T-helper 17 cell (primary cell): ENCODE measurements around the gene ZNF385C. TPM values are rescaled to one million over a fixed set of nuclear protein-coding genes. Genes with fewer than 3 reads are reported as not detected.

Experiments used
- ATAC-seq: fragments of 150-1000 bp; cut with Tn5 transposase; 2 replicates; pipeline ENCODE4 v1.10.0; 2021; ENCODE audit warnings: mild to moderate bottlenecking, moderate library complexity
- DNase-seq, 3 donors: peaks; one replicate each; pipeline versions ENCODE4 v3.0.0 to v3.0.0-alpha.2; 2020 to 2021
- H3K9me3 ChIP-seq: one replicate; pipeline ENCODE4 v1.7.0; 2013; ENCODE audit warnings: low read length, mild to moderate bottlenecking; ENCODE audit not compliant: control insufficient read depth, poor library complexity, severe bottlenecking
- H3K27ac Mint-ChIP-seq: one replicate; pipeline ENCODE4 v1.8.0; 2022; ENCODE audit warnings: mild to moderate bottlenecking, moderate library complexity, mixed read lengths
- H3K27me3 Mint-ChIP-seq: one replicate; pipeline ENCODE4 v1.8.0; 2022; ENCODE audit warnings: mixed read lengths
- H3K36me3 Mint-ChIP-seq: one replicate; pipeline ENCODE4 v1.8.0; 2022; ENCODE audit warnings: low read depth, mixed read lengths
- H3K4me1 Mint-ChIP-seq: one replicate; pipeline ENCODE4 v1.8.0; 2022; ENCODE audit warnings: mild to moderate bottlenecking, mixed read lengths
- H3K4me3 Mint-ChIP-seq: one replicate; pipeline ENCODE4 v1.8.0; 2022; ENCODE audit warnings: mild to moderate bottlenecking, moderate library complexity, mixed read lengths
- total RNA-seq, 4 donors: library from RNA in 2 of 4; stranded (reverse) in 2 of 4; gene quantifications; one replicate each; pipeline ENCODE4 v1.2.3 and lab custom pipeline; 2022 to 2026

ZNF385C gene
- total RNA-seq, 2 donors from 2014 or later = 0.16 to 0.20 TPM

GRCh38 chr17:42052346-42052877 is 45.9 kb downstream of the ZNF385C start:
- H3K27me3 Mint-ChIP-seq = peaks cover 47% of the 10 kb centered on the region
- no peak for DNase-seq
- H3K27ac Mint-ChIP-seq = no peak overlapping the region
- ATAC-seq = no peak
- no peaks in the 10 kb centered on the region for H3K9me3 ChIP-seq
- H3K4me3 Mint-ChIP-seq = no peak overlapping the region
- H3K4me1 Mint-ChIP-seq = peaks cover 10% of the 10 kb centered on the region
- H3K36me3 Mint-ChIP-seq = no peaks in the 10 kb centered on the region

- H3K36me3 Mint-ChIP-seq = no peaks in the 10 kb centered on the region
- H3K27ac Mint-ChIP-seq = peak overlapping the region; percentile 60
- no peaks in the 10 kb centered on the region for H3K9me3 ChIP-seq
- H3K27me3 Mint-ChIP-seq = peaks cover 42% of the 10 kb centered on the region
- H3K4me1 Mint-ChIP-seq = peaks cover 10% of the 10 kb centered on the region
- DNase-seq (no peak), ATAC-seq (no peak)
- H3K4me3 Mint-ChIP-seq = peak overlapping the region; percentile 81
Measured at GRCh38 chr17:42051645-42052044, 46.6 kb downstream of the ZNF385C start.

GRCh38 chr17:42051013-42051400 is 47.3 kb downstream of the ZNF385C start:
- Mint-ChIP-seq H3K36me3 (no peaks in the 10 kb centered on the region), H3K27ac (no peak overlapping the region), H3K27me3 (peaks cover 42% of the 10 kb centered on the region), H3K4me1 (peaks cover 10% of the 10 kb centered on the region), H3K4me3 (peak overlapping the region; percentile 81)
- no peak for ATAC-seq
- H3K9me3 ChIP-seq = no peaks in the 10 kb centered on the region
- no peak for DNase-seq

GRCh38 chr17:42050393-42051012 is 47.8 kb downstream of the ZNF385C start, which contains the start of gene C17orf113:
C17orf113 (minus strand) TSS chr17:42050601; CDS start chr17:42043376, 7,225 bp downstream.
- Mint-ChIP-seq H3K27ac (peak within 1 kb of the TSS; percentile 49), H3K4me3 (peak within 1 kb of the TSS; percentile 81), H3K27me3 (peaks cover 39% of the 10 kb centered on the region), H3K36me3 (no peaks in the 10 kb centered on the region), H3K4me1 (peaks cover 12% of the 10 kb centered on the region)
- H3K9me3 ChIP-seq = no peaks in the 10 kb centered on the region
- DNase-seq (peak; percentile 15 to 28 (median 27)), ATAC-seq (peak; percentile 83)

GRCh38 chr17:42049834-42050392 is 48.4 kb downstream of the ZNF385C start:
- H3K27ac Mint-ChIP-seq = no peak overlapping the region
- no peaks in the 10 kb centered on the region for H3K9me3 ChIP-seq
- no peak for ATAC-seq
- H3K27me3 Mint-ChIP-seq = peaks cover 33% of the 10 kb centered on the region
- DNase-seq = no peak
- H3K4me3 Mint-ChIP-seq = peak overlapping the region; percentile 81
- H3K36me3 Mint-ChIP-seq = no peaks in the 10 kb centered on the region
- H3K4me1 Mint-ChIP-seq = peaks cover 12% of the 10 kb centered on the region

GRCh38 chr17:42047343-42047742 is 50.9 kb downstream of the ZNF385C start:
- no peaks in the 10 kb centered on the region for H3K36me3 Mint-ChIP-seq
- H3K27me3 Mint-ChIP-seq = peaks cover 14% of the 10 kb centered on the region
- no peak for DNase-seq
- no peaks in the 10 kb centered on the region for H3K9me3 ChIP-seq
- no peak overlapping the region for H3K4me3 Mint-ChIP-seq
- H3K27ac Mint-ChIP-seq = no peak overlapping the region
- no peak for ATAC-seq
- peaks cover 12% of the 10 kb centered on the region for H3K4me1 Mint-ChIP-seq

GRCh38 chr17:42045719-42046118 is 52.6 kb downstream of the ZNF385C start:
- Mint-ChIP-seq H3K4me1 (peaks cover 7% of the 10 kb centered on the region), H3K36me3 (no peaks in the 10 kb centered on the region), H3K27me3 (no peaks in the 10 kb centered on the region), H3K4me3 (no peak overlapping the region), H3K27ac (no peak overlapping the region)
- no peak for ATAC-seq
- no peak for DNase-seq
- no peaks in the 10 kb centered on the region for H3K9me3 ChIP-seq

GRCh38 chr17:42042598-42043319 is 55.5 kb downstream of the ZNF385C start:
- peaks cover 2% of the 10 kb centered on the region for H3K4me1 Mint-ChIP-seq
- no peaks in the 10 kb centered on the region for H3K27me3 Mint-ChIP-seq
- no peak overlapping the region for H3K4me3 Mint-ChIP-seq
- no peak overlapping the region for H3K27ac Mint-ChIP-seq
- ATAC-seq (no peak), DNase-seq (no peak)
- H3K36me3 Mint-ChIP-seq = no peaks in the 10 kb centered on the region
- H3K9me3 ChIP-seq = no peaks in the 10 kb centered on the region

GRCh38 chr17:42041619-42042018 is 56.7 kb downstream of the ZNF385C start:
- H3K9me3 ChIP-seq = no peaks in the 10 kb centered on the region
- Mint-ChIP-seq H3K27ac (no peak overlapping the region), H3K36me3 (no peaks in the 10 kb centered on the region), H3K4me1 (peaks cover 2% of the 10 kb centered on the region), H3K27me3 (peaks cover 7% of the 10 kb centered on the region), H3K4me3 (no peak overlapping the region)
- no peak for ATAC-seq
- no peak for DNase-seq

GRCh38 chr17:42040818-42041217 is 57.5 kb downstream of the ZNF385C start:
- Mint-ChIP-seq H3K4me1 (peaks cover under 1% of the 10 kb centered on the region), H3K36me3 (no peaks in the 10 kb centered on the region), H3K4me3 (no peak overlapping the region)

GRCh38 chr17:42039794-42040763 is 58.2 kb downstream of the ZNF385C start:
- H3K9me3 ChIP-seq = no peaks in the 10 kb centered on the region
- Mint-ChIP-seq H3K36me3 (no peaks in the 10 kb centered on the region), H3K27me3 (peaks cover 9% of the 10 kb centered on the region), H3K27ac (no peak overlapping the region), H3K4me1 (no peaks in the 10 kb centered on the region), H3K4me3 (peak overlapping the region; percentile 43)
- no peak for ATAC-seq
- DNase-seq = no peak

More at GRCh38 chr17:42040818-42041217, 57.5 kb downstream of the ZNF385C start:
- Mint-ChIP-seq H3K27me3 (peaks cover 9% of the 10 kb centered on the region), H3K27ac (no peak overlapping the region)
- H3K9me3 ChIP-seq = no peaks in the 10 kb centered on the region
- DNase-seq (no peak), ATAC-seq (no peak)

- H3K4me3 Mint-ChIP-seq = no peak overlapping the region
- H3K27me3 Mint-ChIP-seq = peaks cover 18% of the 10 kb centered on the region
- no peak overlapping the region for H3K27ac Mint-ChIP-seq
- no peaks in the 10 kb centered on the region for H3K9me3 ChIP-seq
- H3K36me3 Mint-ChIP-seq = no peaks in the 10 kb centered on the region
- H3K4me1 Mint-ChIP-seq = peaks cover 5% of the 10 kb centered on the region
- ATAC-seq (no peak), DNase-seq (no peak)
Measured at GRCh38 chr17:42038221-42038973, 59.9 kb downstream of the ZNF385C start.
